HCT116 (cell line): ENCODE results near the gene DEFB132. TPM values are rescaled to one million over a fixed set of nuclear protein-coding genes. Genes with fewer than 3 reads are reported as not detected.

ENCODE experiments used
- ATAC-seq: fragments of 200-7000 bp; cut with Tn5 transposase; 2 replicates; pipeline ENCODE4 v1.9.1; 2020; ENCODE audit warnings: mild to moderate bottlenecking, moderate library complexity
- BruUV-seq: library from RNA; stranded (reverse); fragments of 400-500 nt; replicated peaks from 2 replicates; lab custom pipeline; 2021; lab: Mats Ljungman, UMichigan
- CTCF ChIA-PET: fragments of 300-600 bp; sonication (Branson Sonifier 250); formaldehyde crosslinking; loops from one replicate; lab custom pipeline; 2021; ENCODE audit warnings: antibody characterized with exemption; lab: Charles Lee
- POLR2A ChIA-PET: fragments of 300-600, 350-600 bp; sonication (Branson Sonifier 250); formaldehyde crosslinking; loops from one replicate; lab custom pipeline; 2021; ENCODE audit warnings: antibody characterized with exemption; lab: Charles Lee
- RAD21 ChIA-PET, 2 experiments: fragments of 300-600 bp; sonication (Branson Sonifier 250); formaldehyde crosslinking; loops; one replicate each; lab custom pipeline; 2023; ENCODE audit warnings: low total read pairs in 2 of 2; ENCODE audit not compliant: uncharacterized antibody in 2 of 2, unreplicated experiment in 2 of 2, low non-redundant PET in 1 of 2; lab: Charles Lee
- DNase-seq: peaks from one replicate; pipeline ENCODE4 v3.0.0-alpha.2; 2010; ENCODE audit warnings: low read depth, low spot score
- H2AFZ ChIP-seq: fragments of 200-600 bp; shearing (Covaris generic), sonication (generic); 2 replicates; pipeline ENCODE4 v1.6.1; 2017; ENCODE audit warnings: low read depth, mixed run types, mixed read lengths, antibody characterized with exemption, low read length; ENCODE audit not compliant: poor library complexity, severe bottlenecking
- H3K27ac ChIP-seq: 2 replicates; pipeline ENCODE4 v1.5.1; 2012; ENCODE audit warnings: low read depth, low read length
- H3K27me3 ChIP-seq: fragments of 200-600 bp; sonication (generic); 2 replicates; pipeline ENCODE4 v1.6.1; 2016; ENCODE audit warnings: mixed run types, low read length, mixed read lengths; ENCODE audit not compliant: insufficient read depth
- H3K36me3 ChIP-seq, 2 experiments: fragments of 200-500 bp in 1 of 2; fragments of 200-600 bp in 1 of 2; sonication (Bioruptor generic) in 1 of 2; sonication (generic) in 1 of 2; 2 replicates each; pipeline versions ENCODE4 v1.5.1 to v1.6.1; 2014 to 2016; ENCODE audit warnings: low read length in 2 of 2, inconsistent platforms in 1 of 2, mixed read lengths in 1 of 2, mixed run types in 1 of 2; ENCODE audit not compliant: insufficient read depth in 2 of 2, control insufficient read depth in 1 of 2
- H3K4me1 ChIP-seq, 2 experiments: fragments of 200-600 bp in 1 of 2; sonication (generic) in 1 of 2; 2 replicates each; pipeline versions ENCODE4 v1.5.1 to v1.6.1; 2012 to 2017; ENCODE audit warnings: low read length in 2 of 2, inconsistent platforms in 1 of 2, mild to moderate bottlenecking in 1 of 2, mixed read lengths in 1 of 2, mixed run types in 1 of 2, moderate library complexity in 1 of 2; ENCODE audit not compliant: insufficient read depth in 2 of 2, control insufficient read depth in 1 of 2
- H3K4me2 ChIP-seq: fragments of 200-600 bp; sonication (generic); 2 replicates; pipeline ENCODE4 v1.6.1; 2017; ENCODE audit warnings: mixed run types, low read length, mixed read lengths
- H3K4me3 ChIP-seq, 2 experiments: fragments of 200-600 bp in 1 of 2; sonication (generic) in 1 of 2; replicated peaks in 1 of 2; 2 replicates each; pipeline ENCODE4 v1.5.1; 2011 to 2016; ENCODE audit warnings: low read length in 2 of 2, control low read depth in 1 of 2, low read depth in 1 of 2, mild to moderate bottlenecking in 1 of 2, mixed read lengths in 1 of 2, mixed run types in 1 of 2
- H3K79me2 ChIP-seq: fragments of 200-600 bp; sonication (generic); 2 replicates; pipeline ENCODE4 v1.6.1; 2017; ENCODE audit warnings: mild to moderate bottlenecking, mixed run types, low read length, moderate library complexity, mixed read lengths; ENCODE audit not compliant: insufficient read depth
- H3K9ac ChIP-seq: fragments of 200-600 bp; sonication (generic); 2 replicates; pipeline ENCODE4 v1.6.1; 2016; ENCODE audit warnings: low read length, mixed read lengths
- H3K9me2 ChIP-seq: fragments of 200-600 bp; sonication (generic), shearing (Covaris generic); 2 replicates; pipeline ENCODE4 v1.6.1; 2017; ENCODE audit warnings: mixed run types, mild to moderate bottlenecking, moderate library complexity; ENCODE audit not compliant: insufficient read depth
- H3K9me3 ChIP-seq, 2 experiments: fragments of 200-500 bp in 1 of 2; fragments of 200-600 bp in 1 of 2; sonication (Bioruptor generic) in 1 of 2; sonication (generic) in 1 of 2; 2 replicates each; pipeline ENCODE4 v1.6.1; 2014 to 2017; ENCODE audit warnings: low read length in 2 of 2, mixed read lengths in 2 of 2, inconsistent platforms in 1 of 2, low read depth in 1 of 2, mild to moderate bottlenecking in 1 of 2, mixed run types in 1 of 2, moderate library complexity in 1 of 2; ENCODE audit not compliant: control insufficient read depth in 1 of 2, insufficient read depth in 1 of 2
- H4K20me1 ChIP-seq: fragments of 200-600 bp; sonication (generic), shearing (Covaris generic); 2 replicates; pipeline ENCODE4 v1.6.1; 2017; ENCODE audit warnings: mixed run types, mild to moderate bottlenecking, moderate library complexity; ENCODE audit not compliant: insufficient read depth
- CEBPB ChIP-seq: IDR thresholded peaks from 2 replicates; pipeline ENCODE4 v1.6.1; 2012; ENCODE audit warnings: low read depth
- EGR1 ChIP-seq: IDR thresholded peaks from 2 replicates; pipeline ENCODE4 v1.6.1; 2012; ENCODE audit warnings: low read depth
- EZH2 ChIP-seq: fragments of 200-600 bp; sonication (generic); IDR thresholded peaks from 2 replicates; pipeline ENCODE4 v1.6.1; 2017; ENCODE audit warnings: antibody characterized with exemption, mixed run types
- FOSL1 ChIP-seq: IDR thresholded peaks from 2 replicates; pipeline ENCODE4 v1.6.1; 2012; ENCODE audit warnings: low read depth
- SIN3A ChIP-seq: IDR thresholded peaks from 2 replicates; pipeline ENCODE4 v1.6.1; 2012; ENCODE audit warnings: low read depth
- SP1 ChIP-seq: IDR thresholded peaks from 2 replicates; pipeline ENCODE4 v1.6.1; 2012; ENCODE audit warnings: low read depth
- TCF7L2 ChIP-seq: IDR thresholded peaks from 2 replicates; pipeline ENCODE4 v1.7.0; 2011; ENCODE audit warnings: borderline replicate concordance, inconsistent platforms; ENCODE audit not compliant: insufficient read depth, insufficient read length; ENCODE audit errors: extremely low read depth
- YY1 ChIP-seq: IDR thresholded peaks from 2 replicates; pipeline ENCODE4 v1.6.1; 2011; ENCODE audit warnings: low read length, low read depth, moderate library complexity, mild to moderate bottlenecking; ENCODE audit not compliant: insufficient replicate concordance; ENCODE audit errors: extremely low read depth
- ZFX ChIP-seq: fragments of 450-650 bp; IDR thresholded peaks from 2 replicates; pipeline ENCODE4 v1.6.1; 2017
- ZNF274 ChIP-seq: fragments of 200-500 bp; sonication (Bioruptor generic); IDR thresholded peaks from 2 replicates; pipeline ENCODE4 v1.6.1; 2014; ENCODE audit warnings: mild to moderate bottlenecking, low read depth, low read length, inconsistent platforms
- intact Hi-C: fragments of 100-400 bp; cut with micrococcal nuclease; formaldehyde crosslinking; loops from 2 replicates; pipeline ENCODE4 v1.10.0; 2022
- total RNA-seq: library from RNA; stranded (reverse); gene quantifications from one replicate; pipeline ENCODE4 v1.2.1, GENCODE V29; 2021; ENCODE audit not compliant: unreplicated experiment
- TF ChIP-seq, protein P1 (sequence below): IDR thresholded peaks from 2 replicates; pipeline ENCODE4 v1.6.1; 2012; ENCODE audit warnings: low read depth
- TF ChIP-seq, protein P2 (sequence below), 3 experiments: fragments of 200-600 bp in 1 of 3; sonication (generic) in 1 of 3; IDR thresholded peaks in 2 of 3; conservative IDR thresholded peaks in 1 of 3; 2 replicates each; pipeline ENCODE4 v1.5.1; 2012 to 2017; ENCODE audit warnings: low read depth in 2 of 3, low read length in 2 of 3, antibody characterized with exemption in 1 of 3, borderline replicate concordance in 1 of 3, control low read depth in 1 of 3, mild to moderate bottlenecking in 1 of 3, mixed read lengths in 1 of 3, mixed run types in 1 of 3, moderate library complexity in 1 of 3; ENCODE audit not compliant: insufficient read depth in 1 of 3

Gene DEFB132
- total RNA-seq, 1 experiment from 2014 or later: not detected

DNA sequence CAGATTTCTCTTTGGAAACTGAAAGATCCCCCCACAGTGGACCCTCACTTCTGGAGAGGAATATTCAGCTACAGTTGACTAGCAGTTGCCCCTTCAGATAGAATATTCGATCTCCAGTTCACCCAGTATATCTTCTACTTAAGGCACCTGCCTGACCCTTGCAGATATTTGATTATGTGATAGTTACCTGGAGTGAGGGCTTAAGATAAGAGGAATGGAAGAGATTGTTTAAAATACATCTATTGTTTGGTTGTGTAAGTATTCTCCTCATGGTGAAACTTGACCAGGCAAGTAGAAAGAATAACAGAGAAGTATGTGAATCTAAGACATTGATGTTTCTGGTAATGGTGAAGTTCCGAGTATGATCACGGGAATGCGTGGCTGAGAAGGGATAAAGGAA is 38.3 kb downstream of the DEFB132 start:
- no TSS peak for BruUV-seq
- Histone ChIP-seq H3K9ac (no peak overlapping the region), H4K20me1 (peaks cover 3% of the 10 kb centered on the region; the same call in 1 of the 2 replicates), H3K4me3 (no peak overlapping the region), H3K4me2 (no peak overlapping the region), H3K9me2 (no peaks in the 10 kb centered on the region), H3K36me3 (peaks cover 4 to 18% of the 10 kb centered on the region in 2 experiments; a peak in 3 of 4 replicates), H3K27me3 (no peaks in the 10 kb centered on the region), H3K9me3 (no peaks in the 10 kb centered on the region), H3K27ac (no peak overlapping the region), H3K79me2 (peaks cover 32% of the 10 kb centered on the region), H3K4me1 (peaks cover 22 to 46% of the 10 kb centered on the region in 2 experiments), H2AFZ (no peak overlapping the region)
- no peak for DNase-seq
- CTCF ChIA-PET: no interaction called here
- no peak for TF ChIP-seq CEBPB
- no peak for TF ChIP-seq EZH2
- no peak for TF ChIP-seq YY1
- no peak for TF ChIP-seq TCF7L2
- TF ChIP-seq, protein P1, sequence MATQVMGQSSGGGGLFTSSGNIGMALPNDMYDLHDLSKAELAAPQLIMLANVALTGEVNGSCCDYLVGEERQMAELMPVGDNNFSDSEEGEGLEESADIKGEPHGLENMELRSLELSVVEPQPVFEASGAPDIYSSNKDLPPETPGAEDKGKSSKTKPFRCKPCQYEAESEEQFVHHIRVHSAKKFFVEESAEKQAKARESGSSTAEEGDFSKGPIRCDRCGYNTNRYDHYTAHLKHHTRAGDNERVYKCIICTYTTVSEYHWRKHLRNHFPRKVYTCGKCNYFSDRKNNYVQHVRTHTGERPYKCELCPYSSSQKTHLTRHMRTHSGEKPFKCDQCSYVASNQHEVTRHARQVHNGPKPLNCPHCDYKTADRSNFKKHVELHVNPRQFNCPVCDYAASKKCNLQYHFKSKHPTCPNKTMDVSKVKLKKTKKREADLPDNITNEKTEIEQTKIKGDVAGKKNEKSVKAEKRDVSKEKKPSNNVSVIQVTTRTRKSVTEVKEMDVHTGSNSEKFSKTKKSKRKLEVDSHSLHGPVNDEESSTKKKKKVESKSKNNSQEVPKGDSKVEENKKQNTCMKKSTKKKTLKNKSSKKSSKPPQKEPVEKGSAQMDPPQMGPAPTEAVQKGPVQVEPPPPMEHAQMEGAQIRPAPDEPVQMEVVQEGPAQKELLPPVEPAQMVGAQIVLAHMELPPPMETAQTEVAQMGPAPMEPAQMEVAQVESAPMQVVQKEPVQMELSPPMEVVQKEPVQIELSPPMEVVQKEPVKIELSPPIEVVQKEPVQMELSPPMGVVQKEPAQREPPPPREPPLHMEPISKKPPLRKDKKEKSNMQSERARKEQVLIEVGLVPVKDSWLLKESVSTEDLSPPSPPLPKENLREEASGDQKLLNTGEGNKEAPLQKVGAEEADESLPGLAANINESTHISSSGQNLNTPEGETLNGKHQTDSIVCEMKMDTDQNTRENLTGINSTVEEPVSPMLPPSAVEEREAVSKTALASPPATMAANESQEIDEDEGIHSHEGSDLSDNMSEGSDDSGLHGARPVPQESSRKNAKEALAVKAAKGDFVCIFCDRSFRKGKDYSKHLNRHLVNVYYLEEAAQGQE: no peak
- no peak for TF ChIP-seq EGR1
- TF ChIP-seq SP1: no peak
- no peak for TF ChIP-seq SIN3A
- TF ChIP-seq, protein P2, sequence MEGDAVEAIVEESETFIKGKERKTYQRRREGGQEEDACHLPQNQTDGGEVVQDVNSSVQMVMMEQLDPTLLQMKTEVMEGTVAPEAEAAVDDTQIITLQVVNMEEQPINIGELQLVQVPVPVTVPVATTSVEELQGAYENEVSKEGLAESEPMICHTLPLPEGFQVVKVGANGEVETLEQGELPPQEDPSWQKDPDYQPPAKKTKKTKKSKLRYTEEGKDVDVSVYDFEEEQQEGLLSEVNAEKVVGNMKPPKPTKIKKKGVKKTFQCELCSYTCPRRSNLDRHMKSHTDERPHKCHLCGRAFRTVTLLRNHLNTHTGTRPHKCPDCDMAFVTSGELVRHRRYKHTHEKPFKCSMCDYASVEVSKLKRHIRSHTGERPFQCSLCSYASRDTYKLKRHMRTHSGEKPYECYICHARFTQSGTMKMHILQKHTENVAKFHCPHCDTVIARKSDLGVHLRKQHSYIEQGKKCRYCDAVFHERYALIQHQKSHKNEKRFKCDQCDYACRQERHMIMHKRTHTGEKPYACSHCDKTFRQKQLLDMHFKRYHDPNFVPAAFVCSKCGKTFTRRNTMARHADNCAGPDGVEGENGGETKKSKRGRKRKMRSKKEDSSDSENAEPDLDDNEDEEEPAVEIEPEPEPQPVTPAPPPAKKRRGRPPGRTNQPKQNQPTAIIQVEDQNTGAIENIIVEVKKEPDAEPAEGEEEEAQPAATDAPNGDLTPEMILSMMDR (IDR thresholded peaks at IDR 0.05 in 2 of 3, conservative IDR thresholded peaks at IDR 0.05 in 1 of 3; ENCODE audit: borderline replicate concordance in 1 of 3, insufficient read depth in 1 of 3, low read depth in 2 of 3, low read length in 2 of 3): no peak
- no peak for TF ChIP-seq ZFX
- TF ChIP-seq FOSL1: no peak
- no peak for TF ChIP-seq ZNF274
- RAD21 ChIA-PET: no interaction called here
- POLR2A ChIA-PET: no interaction called here
- no peak for ATAC-seq
- intact Hi-C loops: no loop called here
